HL-60 (cell line): ENCODE results near the gene OR2T1.

Source experiments
- DNase-seq, 2 experiments: peaks; one replicate each; pipeline ENCODE4 v3.0.0-alpha.2; 2010 to 2020; ENCODE audit warnings: low read depth in 1 of 2, low spot score in 1 of 2
- H3K27ac ChIP-seq: fragments of 250-450 bp; sonication (Bioruptor Pico); replicated peaks from 2 replicates; pipeline ENCODE4 v1.5.1; 2020; ENCODE audit warnings: mild to moderate bottlenecking, moderate library complexity
- H3K27me3 ChIP-seq: fragments of 250-450 bp; sonication (Bioruptor Pico); 2 replicates; pipeline ENCODE4 v1.5.1; 2021; ENCODE audit warnings: mild to moderate bottlenecking, moderate library complexity; ENCODE audit not compliant: insufficient read depth, poor library complexity, severe bottlenecking
- H3K4me3 ChIP-seq: replicated peaks from 2 replicates; pipeline ENCODE4 v1.5.1; 2011; ENCODE audit warnings: mild to moderate bottlenecking, control low read depth, low read length; ENCODE audit not compliant: insufficient read depth
- GABPA ChIP-seq: IDR thresholded peaks from 2 replicates; pipeline ENCODE4 v1.6.1; 2012; ENCODE audit warnings: low read depth
- POLR2AphosphoS5 ChIP-seq: IDR thresholded peaks from 2 replicates; pipeline ENCODE4 v1.6.1; 2012; ENCODE audit warnings: low read depth
- REST ChIP-seq: IDR thresholded peaks from 2 replicates; pipeline ENCODE4 v1.6.1; 2012; ENCODE audit warnings: low read depth; ENCODE audit not compliant: insufficient replicate concordance
- SPI1 ChIP-seq: IDR thresholded peaks from 2 replicates; pipeline ENCODE4 v1.6.1; 2012; ENCODE audit warnings: low read depth, mild to moderate bottlenecking, borderline replicate concordance
- TF ChIP-seq, protein P1 (sequence below): IDR thresholded peaks from one replicate; pipeline ENCODE4 v1.5.1; 2011; ENCODE audit warnings: low read length, control low read depth, inconsistent platforms; ENCODE audit not compliant: insufficient read depth

OR2T1 gene

GRCh38 chr1:248366609-248367008 is 36.2 kb upstream of the OR2T1 start:
- Histone ChIP-seq H3K27ac (no peak overlapping the region), H3K4me3 (no peak overlapping the region), H3K27me3 (no peaks in the 10 kb centered on the region)
- no peak for DNase-seq
- TF ChIP-seq, protein P1, sequence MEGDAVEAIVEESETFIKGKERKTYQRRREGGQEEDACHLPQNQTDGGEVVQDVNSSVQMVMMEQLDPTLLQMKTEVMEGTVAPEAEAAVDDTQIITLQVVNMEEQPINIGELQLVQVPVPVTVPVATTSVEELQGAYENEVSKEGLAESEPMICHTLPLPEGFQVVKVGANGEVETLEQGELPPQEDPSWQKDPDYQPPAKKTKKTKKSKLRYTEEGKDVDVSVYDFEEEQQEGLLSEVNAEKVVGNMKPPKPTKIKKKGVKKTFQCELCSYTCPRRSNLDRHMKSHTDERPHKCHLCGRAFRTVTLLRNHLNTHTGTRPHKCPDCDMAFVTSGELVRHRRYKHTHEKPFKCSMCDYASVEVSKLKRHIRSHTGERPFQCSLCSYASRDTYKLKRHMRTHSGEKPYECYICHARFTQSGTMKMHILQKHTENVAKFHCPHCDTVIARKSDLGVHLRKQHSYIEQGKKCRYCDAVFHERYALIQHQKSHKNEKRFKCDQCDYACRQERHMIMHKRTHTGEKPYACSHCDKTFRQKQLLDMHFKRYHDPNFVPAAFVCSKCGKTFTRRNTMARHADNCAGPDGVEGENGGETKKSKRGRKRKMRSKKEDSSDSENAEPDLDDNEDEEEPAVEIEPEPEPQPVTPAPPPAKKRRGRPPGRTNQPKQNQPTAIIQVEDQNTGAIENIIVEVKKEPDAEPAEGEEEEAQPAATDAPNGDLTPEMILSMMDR = no peak
- TF ChIP-seq SPI1 (no peak), REST (no peak), GABPA (no peak)

DNA sequence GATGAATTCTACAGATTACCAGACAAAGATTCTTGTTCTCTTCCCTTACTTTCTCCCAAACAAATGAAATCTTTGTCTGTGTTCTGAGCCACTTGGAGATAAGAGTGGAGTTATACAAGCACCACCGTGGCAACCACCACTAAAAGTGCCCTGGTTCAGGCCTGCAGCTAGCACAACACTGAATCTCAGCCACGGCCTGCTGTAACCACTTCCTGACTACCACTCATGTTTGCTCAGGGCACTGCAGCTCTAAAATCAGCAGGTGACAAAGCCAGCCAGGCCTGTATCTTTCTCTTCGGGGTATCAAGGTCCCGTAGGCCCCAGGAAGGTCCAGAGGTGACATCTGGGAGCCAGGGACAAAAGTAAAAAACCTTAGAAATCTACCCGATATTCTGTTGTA is 30.5 kb upstream of the OR2T1 start:
- Histone ChIP-seq H3K27me3 (no peaks in the 10 kb centered on the region), H3K27ac (no peak overlapping the region), H3K4me3 (no peak overlapping the region)
- TF ChIP-seq SPI1 = no peak
- TF ChIP-seq, protein P1 = no peak
- no peak for TF ChIP-seq GABPA
- TF ChIP-seq REST = no peak
- TF ChIP-seq POLR2AphosphoS5 = no peak
- no peak for DNase-seq

GRCh38 chr1:248373761-248374160 is 29.1 kb upstream of the OR2T1 start:
- H3K27ac ChIP-seq = no peak overlapping the region
- H3K27me3 ChIP-seq = no peaks in the 10 kb centered on the region
- no peak overlapping the region for H3K4me3 ChIP-seq
- no peak for TF ChIP-seq POLR2AphosphoS5
- TF ChIP-seq SPI1 = no peak
- no peak for TF ChIP-seq REST
- TF ChIP-seq GABPA = no peak
- TF ChIP-seq, protein P1 = no peak
- no peak for DNase-seq
